Thyroid gland (tissue), 4 donors: Measurements from ENCODE around the gene CFAP141.
"Not testable (repeated sequence)": the region's sequence is repeated elsewhere in the genome, so short reads cannot be mapped to it uniquely, and the experiment has no call there.

Experiments
- POLR2A ChIP-seq, 2 donors: fragments of 450-650 bp; IDR thresholded peaks; one replicate each; pipeline ENCODE4 v1.6.1; 2017; ENCODE audit warnings: antibody characterized with exemption in 2 of 2, mild to moderate bottlenecking in 2 of 2, moderate library complexity in 1 of 2
- TF ChIP-seq, protein P1 (sequence below), 6 experiments: fragments of 200-600 bp in 3 of 6; fragments of 450-650 bp in 3 of 6; sonication (generic) in 3 of 6; IDR thresholded peaks; one replicate each; pipeline ENCODE4 v1.5.1; 2016 to 2019; ENCODE audit warnings: antibody characterized with exemption in 6 of 6, mild to moderate bottlenecking in 2 of 6, inconsistent platforms in 1 of 6, moderate library complexity in 1 of 6

DNA sequence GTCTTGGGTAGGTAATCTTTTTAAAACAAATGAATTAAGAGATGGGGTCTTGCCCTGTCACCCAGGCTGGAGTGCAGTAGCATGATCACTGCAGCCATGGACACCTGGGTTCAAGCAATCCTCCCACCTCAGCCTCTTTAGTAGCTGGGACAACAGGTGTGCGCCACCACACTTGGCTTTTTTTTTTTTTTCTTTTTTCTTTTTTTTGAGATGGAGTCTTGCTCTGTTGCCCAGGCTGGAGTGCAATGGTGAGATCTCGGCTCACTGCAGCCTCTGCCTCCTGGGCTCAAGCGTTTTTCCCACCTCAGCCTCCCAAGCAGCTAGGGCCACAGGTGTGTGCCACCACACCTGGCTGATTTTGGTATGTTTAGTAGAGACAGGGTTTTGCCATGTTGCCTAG is 25.0 kb upstream of the CFAP141 start:
- not testable (repeated sequence) for TF ChIP-seq POLR2A (IDR thresholded peaks at IDR 0.05)
- TF ChIP-seq, protein P1, sequence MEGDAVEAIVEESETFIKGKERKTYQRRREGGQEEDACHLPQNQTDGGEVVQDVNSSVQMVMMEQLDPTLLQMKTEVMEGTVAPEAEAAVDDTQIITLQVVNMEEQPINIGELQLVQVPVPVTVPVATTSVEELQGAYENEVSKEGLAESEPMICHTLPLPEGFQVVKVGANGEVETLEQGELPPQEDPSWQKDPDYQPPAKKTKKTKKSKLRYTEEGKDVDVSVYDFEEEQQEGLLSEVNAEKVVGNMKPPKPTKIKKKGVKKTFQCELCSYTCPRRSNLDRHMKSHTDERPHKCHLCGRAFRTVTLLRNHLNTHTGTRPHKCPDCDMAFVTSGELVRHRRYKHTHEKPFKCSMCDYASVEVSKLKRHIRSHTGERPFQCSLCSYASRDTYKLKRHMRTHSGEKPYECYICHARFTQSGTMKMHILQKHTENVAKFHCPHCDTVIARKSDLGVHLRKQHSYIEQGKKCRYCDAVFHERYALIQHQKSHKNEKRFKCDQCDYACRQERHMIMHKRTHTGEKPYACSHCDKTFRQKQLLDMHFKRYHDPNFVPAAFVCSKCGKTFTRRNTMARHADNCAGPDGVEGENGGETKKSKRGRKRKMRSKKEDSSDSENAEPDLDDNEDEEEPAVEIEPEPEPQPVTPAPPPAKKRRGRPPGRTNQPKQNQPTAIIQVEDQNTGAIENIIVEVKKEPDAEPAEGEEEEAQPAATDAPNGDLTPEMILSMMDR (IDR thresholded peaks at IDR 0.05): not testable (repeated sequence)
